PFSK-1 (cell line): ENCODE measurements around the gene TBC1D22A.

Source experiments
- FOXP2 ChIP-seq: optimal IDR thresholded peaks from 2 replicates; pipeline ENCODE3; 2011; ENCODE audit warnings: borderline replicate concordance, control low read depth, inconsistent platforms; ENCODE audit not compliant: insufficient read depth; ENCODE audit errors: extremely low read length, extremely low read depth
- POLR2AphosphoS5 ChIP-seq: IDR thresholded peaks from 2 replicates; pipeline ENCODE4 v1.6.1; 2012; ENCODE audit warnings: low read depth, mild to moderate bottlenecking, control low read depth, low read length, moderate library complexity
- SIN3A ChIP-seq: IDR thresholded peaks from 2 replicates; pipeline ENCODE4 v1.6.1; 2012; ENCODE audit warnings: mild to moderate bottlenecking, low read length, moderate library complexity, borderline replicate concordance; ENCODE audit not compliant: insufficient read depth
- TAF1 ChIP-seq: IDR thresholded peaks from 2 replicates; pipeline ENCODE4 v1.6.1; 2012; ENCODE audit warnings: low read length, control low read depth, borderline replicate concordance; ENCODE audit not compliant: insufficient read depth
- TF ChIP-seq, protein P1 (sequence below), 2 experiments: IDR thresholded peaks; 2 replicates each; pipeline versions ENCODE4 v1.6.1 to v1.8.0; 2011 to 2012; ENCODE audit warnings: low read depth in 2 of 2, low read length in 2 of 2, control low read depth in 1 of 2, inconsistent platforms in 1 of 2, mild to moderate bottlenecking in 1 of 2, moderate library complexity in 1 of 2; ENCODE audit not compliant: insufficient read depth in 1 of 2

Gene TBC1D22A

DNA sequence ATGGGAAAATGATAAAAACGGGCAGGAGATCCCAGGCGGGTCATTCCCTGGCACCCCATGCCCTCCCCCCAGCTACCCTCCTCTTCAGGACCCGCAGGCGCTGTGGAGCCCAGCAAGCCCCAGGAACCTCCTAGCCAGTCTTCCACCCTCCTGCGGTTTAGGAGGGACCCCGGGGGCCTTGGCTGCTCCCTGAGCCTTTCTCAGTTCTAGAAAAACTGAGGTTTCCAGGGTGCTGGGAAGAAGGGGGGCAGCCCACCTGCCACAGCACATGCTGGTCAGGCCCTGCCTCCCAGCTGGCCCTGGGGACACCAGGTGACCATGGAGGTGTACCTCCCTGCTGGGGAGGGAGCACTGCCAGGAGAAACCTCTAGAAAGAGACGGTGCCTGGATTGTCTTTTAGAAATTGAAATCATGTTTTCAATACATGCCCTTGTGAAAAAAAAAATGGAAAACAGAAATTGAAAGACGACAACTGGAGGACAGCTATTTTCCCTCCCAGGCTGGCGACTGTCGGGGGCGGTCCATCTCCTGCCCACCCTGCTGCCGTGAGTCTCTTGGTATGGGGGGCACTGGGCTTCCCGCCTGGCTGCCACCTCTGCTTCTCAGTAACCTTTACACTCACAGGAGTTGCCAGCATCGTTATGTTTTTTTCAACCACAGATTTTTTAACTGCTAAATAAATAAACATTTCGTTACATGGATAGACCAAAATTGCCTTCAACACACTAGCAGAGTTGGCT is 398.5 kb downstream of the TBC1D22A start:
- TF ChIP-seq TAF1 (no peak), POLR2AphosphoS5 (no peak), FOXP2 (no peak)
- TF ChIP-seq, protein P1, sequence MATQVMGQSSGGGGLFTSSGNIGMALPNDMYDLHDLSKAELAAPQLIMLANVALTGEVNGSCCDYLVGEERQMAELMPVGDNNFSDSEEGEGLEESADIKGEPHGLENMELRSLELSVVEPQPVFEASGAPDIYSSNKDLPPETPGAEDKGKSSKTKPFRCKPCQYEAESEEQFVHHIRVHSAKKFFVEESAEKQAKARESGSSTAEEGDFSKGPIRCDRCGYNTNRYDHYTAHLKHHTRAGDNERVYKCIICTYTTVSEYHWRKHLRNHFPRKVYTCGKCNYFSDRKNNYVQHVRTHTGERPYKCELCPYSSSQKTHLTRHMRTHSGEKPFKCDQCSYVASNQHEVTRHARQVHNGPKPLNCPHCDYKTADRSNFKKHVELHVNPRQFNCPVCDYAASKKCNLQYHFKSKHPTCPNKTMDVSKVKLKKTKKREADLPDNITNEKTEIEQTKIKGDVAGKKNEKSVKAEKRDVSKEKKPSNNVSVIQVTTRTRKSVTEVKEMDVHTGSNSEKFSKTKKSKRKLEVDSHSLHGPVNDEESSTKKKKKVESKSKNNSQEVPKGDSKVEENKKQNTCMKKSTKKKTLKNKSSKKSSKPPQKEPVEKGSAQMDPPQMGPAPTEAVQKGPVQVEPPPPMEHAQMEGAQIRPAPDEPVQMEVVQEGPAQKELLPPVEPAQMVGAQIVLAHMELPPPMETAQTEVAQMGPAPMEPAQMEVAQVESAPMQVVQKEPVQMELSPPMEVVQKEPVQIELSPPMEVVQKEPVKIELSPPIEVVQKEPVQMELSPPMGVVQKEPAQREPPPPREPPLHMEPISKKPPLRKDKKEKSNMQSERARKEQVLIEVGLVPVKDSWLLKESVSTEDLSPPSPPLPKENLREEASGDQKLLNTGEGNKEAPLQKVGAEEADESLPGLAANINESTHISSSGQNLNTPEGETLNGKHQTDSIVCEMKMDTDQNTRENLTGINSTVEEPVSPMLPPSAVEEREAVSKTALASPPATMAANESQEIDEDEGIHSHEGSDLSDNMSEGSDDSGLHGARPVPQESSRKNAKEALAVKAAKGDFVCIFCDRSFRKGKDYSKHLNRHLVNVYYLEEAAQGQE (IDR thresholded peaks at IDR 0.05; ENCODE audit: insufficient read depth in 1 of 2, low read depth in 2 of 2, low read length in 2 of 2) = no peak

DNA sequence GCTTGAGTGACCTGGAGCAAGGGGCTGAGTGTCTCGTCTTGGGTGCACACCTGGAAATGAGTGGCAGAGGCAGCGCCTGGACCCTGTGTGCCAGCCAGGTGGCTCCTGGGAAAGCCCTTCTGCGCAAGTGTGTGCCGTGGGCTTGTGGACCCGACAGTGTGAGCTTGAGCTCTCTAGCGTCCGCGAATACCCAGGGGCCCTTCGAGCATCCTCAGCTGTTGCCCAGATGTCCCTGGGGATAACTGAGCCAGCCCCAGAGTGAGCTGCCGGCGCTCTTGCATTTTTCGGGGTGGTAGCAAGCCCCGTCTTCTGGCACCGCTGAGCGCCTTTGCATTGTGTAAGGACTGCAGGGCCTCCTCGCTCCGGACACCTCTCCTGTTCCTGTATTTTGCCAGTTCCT is 399.2 kb downstream of the TBC1D22A start:
- TF ChIP-seq SIN3A (no peak), POLR2AphosphoS5 (no peak)

DNA sequence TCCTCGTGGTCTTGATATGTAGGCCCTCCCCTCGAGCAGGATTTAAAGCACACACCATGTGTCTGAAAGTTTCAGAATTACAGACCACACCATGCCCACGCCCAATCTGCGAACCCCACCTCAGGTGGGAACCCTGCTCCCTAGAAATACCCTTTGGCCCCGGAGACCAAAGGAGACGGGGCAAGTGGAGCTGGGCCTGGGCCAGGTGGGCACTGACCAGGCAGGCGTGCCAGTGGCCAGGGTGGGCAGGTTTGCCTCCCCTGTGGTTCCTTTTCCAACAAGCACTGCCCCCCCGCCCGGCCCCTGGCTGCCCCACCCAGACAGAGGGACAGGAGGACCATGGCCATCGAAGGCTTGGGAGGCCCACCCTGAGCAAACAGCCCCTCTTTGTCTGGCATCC is 400.4 kb downstream of the TBC1D22A start:
- TF ChIP-seq POLR2AphosphoS5 (no peak), FOXP2 (no peak), TAF1 (no peak)

DNA sequence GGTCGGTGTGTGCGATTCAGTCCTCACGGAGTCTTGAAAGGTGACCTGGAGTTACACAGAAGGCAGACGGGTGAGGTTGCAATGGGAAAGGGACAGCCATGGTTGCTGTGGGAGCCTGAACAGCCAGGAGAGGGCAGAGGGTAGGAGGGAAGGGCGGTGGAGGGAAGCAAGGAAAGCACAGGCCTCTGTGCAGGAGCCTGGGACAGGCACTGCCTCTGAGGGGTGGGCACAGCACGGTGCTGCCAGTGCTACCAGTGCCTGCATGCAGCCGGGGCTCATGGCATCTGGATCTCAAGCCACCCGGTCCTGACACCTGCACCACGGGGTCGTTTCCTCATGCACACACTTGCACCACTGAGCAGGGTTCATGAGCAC is 401.0 kb downstream of the TBC1D22A start:
- TF ChIP-seq POLR2AphosphoS5 (no peak), FOXP2 (no peak), TAF1 (no peak), SIN3A (no peak)
- TF ChIP-seq, protein P1 (IDR thresholded peaks at IDR 0.05; ENCODE audit: insufficient read depth in 1 of 2, low read depth in 2 of 2, low read length in 2 of 2) = no peak

DNA sequence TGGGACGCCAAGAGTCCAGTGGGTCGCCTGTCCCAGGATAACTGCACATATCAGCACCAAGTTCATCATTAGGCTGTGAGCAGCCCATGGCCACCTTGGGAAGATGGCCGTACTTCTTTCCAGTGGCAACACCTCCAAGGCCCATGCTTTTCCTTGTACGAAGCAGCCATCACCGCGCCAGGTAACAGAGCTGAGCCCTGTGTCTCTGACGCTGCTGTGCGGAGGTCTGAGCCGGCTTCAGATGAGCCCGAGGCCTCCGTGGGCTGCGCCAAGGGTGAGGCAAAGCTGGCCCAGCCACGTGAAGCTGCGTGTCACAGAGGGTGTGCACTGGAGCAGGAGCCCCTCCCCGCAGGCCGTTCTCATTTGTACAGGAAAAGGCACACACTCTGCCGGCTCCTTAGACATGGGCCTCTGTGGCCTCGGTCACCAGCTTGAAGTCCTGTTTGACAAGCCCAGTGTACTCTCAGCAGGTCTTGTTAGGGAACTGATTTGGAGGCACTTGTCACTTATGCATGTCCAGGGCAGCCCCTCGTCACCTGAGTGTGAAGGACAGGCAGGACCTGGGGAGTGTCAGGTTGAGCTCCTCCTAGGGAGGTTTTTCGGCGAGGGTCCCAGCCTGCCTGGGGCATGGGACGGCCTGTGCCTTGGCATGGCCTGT is 401.5 kb downstream of the TBC1D22A start:
- TF ChIP-seq TAF1 = no peak
- TF ChIP-seq, protein P1 (IDR thresholded peaks at IDR 0.05; ENCODE audit: insufficient read depth in 1 of 2, low read depth in 2 of 2, low read length in 2 of 2) = no peak
- no peak for TF ChIP-seq SIN3A
- no peak for TF ChIP-seq POLR2AphosphoS5
- no peak for TF ChIP-seq FOXP2

GRCh38 chr22:47164514-47165337 is 402.3 kb downstream of the TBC1D22A start:
- TF ChIP-seq FOXP2 (no peak), TAF1 (no peak), POLR2AphosphoS5 (no peak), SIN3A (no peak)
- TF ChIP-seq, protein P1 (IDR thresholded peaks at IDR 0.05; ENCODE audit: insufficient read depth in 1 of 2, low read depth in 2 of 2, low read length in 2 of 2) = no peak
